GM19035 (cell line): Measurements from ENCODE around the gene RUNX1.
"Not testable (repeated sequence)": the region's sequence is repeated elsewhere in the genome, so short reads cannot be mapped to it uniquely, and the experiment has no call there.

ENCODE experiments used
- ATAC-seq: cut with Tn5 transposase; IDR thresholded peaks from one replicate; pipeline ENCODE4 v1.9.1; 2021; ENCODE audit not compliant: unreplicated experiment

Gene RUNX1

DNA sequence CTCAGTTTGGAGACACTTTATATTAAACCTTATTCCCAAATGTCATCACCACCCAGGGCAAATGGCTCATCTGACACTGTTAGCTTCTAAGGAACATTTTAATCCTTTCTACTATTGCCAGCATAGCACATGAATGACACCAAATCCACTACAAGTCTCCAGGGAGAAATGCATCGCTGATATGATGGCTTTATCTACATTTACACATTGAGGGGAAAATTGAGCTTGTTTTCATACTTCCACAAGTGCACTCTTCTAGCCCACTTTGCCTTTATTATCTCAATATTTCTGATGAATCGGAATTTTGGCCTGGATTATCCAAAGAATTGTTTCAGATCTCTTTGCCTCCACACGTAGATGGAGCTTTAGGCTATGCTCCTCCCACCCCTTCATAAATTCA lies 75.4 kb downstream of the RUNX1 start:
- no peak for ATAC-seq

GRCh38 chr21:34971656-34972055 lies 77.4 kb downstream of the RUNX1 start:
- ATAC-seq, result no peak

DNA sequence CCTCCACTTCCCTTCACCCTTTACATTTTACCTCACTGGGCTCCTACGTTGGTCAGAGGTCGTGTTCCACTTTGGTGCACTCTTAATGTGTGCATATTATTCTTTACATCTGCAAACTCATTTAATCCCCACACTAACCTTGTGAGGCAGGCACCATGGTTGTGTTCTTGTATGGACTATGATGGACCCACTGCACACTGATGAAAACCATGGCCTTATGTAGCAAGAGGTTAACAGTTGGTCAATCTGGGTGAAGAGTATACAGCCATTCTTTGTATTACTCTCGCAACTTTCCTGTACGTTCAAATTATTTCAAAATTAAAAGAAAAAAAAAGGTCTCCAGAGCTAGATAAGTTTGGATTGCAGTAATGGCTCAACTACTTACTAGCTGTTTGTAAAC lies 78.5 kb downstream of the RUNX1 start:
- ATAC-seq, result no peak

GRCh38 chr21:34970167-34970500 lies 79.0 kb downstream of the RUNX1 start:
- no peak for ATAC-seq

GRCh38 chr21:34969423-34970166 lies 79.5 kb downstream of the RUNX1 start:
- no peak for ATAC-seq

DNA sequence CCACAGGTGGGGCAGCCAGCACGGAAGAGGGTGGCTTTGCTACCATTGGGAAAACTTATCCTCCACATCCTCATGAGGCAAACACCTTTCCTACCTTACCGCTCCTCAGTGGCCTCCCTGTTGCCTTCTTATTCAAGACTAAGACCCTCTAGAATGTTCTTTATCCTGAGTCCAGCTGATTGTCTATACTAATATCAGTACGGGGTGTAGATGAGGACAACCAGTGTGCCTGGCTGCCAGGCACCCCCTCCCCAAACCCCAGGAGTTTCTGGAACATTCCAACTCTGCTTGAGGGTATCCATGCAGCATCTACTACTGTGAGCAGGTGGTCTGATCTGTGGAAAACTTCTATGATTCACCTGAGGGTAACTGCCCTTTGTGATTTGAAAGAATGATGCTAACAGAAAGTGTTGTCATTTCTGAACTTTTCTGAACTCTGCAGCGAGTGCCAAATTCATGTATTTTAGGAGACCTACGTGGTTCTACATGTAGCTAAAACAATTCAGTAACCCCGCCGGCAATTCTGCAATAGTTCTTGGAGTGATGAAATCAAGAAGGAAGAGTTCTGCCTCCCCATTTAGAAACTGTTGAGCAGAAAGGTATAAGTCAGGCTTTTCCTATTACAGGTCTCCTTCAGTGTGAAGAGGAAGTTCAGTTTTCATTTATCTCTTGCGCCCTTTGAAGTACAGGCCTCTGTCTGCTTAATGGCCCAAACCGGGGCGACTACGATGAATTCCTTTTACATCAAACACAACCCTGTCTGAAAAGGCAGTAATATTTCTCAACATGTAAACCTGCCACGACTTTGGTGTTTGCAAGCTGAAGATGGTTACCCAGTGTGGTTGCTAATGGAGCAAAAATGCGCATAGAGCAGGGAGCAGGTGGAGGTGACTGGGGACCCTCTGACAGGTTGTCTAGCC lies 80.4 kb downstream of the RUNX1 start:
- no peak for ATAC-seq

GRCh38 chr21:34967509-34968289 lies 81.4 kb downstream of the RUNX1 start:
- ATAC-seq, result no peak

DNA sequence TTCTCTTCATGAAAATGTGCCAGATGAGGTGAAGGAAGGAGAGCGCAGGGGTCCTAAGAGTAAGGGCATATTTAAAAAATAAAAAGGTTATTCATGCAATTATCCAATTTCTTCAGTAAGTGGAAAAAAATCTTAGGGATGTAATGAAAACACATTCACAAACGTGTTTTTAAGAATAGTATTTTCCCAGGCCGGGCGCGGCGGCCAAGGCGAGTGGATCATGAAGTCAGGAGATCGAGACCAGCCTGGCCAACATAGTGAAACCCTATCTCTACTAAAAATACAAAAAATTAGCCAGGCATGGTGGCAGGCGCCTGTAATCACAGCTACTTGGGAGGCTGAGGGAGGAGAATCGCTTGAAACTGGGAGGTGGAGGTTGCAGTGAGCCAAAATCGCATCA lies 82.2 kb downstream of the RUNX1 start:
- ATAC-seq, result not testable (repeated sequence)

DNA sequence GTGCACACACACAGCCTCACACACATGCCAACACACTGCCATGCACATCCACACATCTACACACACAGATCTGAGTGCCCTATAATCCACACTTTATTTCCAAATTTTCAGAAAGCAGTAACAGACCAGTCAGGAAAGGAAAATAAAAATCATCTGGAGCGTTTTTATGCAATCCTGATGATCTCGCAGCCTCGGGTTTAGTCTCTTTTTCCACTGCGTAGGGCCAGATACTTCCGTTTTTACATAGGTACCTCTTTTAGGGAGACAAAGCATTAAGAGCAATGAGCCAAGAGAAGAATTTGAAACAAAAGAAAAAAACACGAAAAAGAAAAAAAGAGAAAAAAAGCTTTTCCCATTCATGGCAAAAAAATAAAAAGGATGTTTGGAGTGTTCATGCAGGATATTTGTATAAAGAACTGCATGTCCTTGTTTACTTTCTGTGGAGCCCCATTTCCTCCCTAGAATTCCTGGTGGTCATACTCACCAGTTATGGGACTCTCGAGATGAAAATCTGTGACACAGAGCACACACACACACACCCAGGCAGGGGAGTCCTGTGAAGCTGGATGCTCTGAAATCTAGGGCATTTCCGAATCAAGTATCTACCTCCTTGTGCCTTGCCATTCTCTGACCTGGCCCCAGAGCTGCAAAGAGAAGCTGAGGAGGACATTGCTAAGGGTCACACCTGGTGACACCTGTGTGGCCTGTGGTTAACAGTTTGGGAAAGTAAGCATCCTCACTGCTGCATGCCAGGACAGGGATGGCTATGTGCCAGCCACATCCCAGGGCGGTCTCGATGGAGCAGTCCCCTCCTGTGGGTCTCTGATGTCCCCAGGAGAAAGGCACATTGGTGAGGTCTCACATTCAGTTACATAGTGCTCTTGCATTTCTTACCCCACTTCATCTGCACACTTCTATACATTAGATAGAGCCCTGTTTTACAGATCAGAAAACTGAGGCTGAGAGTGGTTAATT lies 83.6 kb downstream of the RUNX1 start:
- ATAC-seq, result no peak

GRCh38 chr21:34962586-34963222 lies 86.4 kb downstream of the RUNX1 start:
- ATAC-seq, result no peak

- ATAC-seq, result no peak
Observed at GRCh38 chr21:34962136-34962535, 87.0 kb downstream of the RUNX1 start.

DNA sequence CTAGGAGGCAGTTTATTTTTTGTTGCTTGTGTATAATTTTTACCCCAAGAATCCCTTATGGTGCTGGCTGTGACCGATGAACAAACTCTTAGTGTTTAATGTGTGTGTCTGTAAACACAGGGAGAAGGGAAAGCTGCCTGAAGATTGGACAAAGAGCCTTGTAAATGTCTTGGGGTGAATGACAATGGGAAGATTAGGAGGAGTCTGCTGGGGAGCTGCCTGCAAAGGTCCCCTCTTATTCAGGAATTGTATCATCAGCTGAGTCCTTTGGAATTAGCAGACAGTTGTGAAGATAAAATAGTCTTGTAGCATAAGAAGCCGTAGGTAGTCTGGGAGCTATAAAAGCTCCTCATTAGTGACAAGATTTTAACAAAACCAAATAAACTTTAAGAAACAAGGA lies 88.4 kb downstream of the RUNX1 start:
- no peak for ATAC-seq

DNA sequence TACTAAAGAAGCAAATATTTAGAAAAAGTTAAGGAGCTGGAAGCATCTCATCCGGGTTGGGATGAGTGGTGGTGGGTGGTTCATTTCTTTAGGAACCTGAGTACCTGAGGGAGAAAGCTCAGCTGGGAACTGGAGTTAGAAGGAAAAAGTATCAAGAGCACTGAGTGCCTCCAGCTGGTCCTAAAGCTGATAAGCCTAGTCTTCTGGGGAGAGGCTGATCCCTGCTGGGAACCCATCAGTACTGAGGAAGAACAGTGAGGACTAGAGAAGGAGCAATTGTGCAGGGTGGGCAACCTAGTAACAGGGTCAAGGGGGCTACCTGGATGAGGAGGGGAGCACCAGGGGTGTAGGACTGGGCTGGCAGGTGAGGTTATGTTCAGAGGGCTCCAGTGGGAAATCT lies 89.5 kb downstream of the RUNX1 start:
- no peak for ATAC-seq

DNA sequence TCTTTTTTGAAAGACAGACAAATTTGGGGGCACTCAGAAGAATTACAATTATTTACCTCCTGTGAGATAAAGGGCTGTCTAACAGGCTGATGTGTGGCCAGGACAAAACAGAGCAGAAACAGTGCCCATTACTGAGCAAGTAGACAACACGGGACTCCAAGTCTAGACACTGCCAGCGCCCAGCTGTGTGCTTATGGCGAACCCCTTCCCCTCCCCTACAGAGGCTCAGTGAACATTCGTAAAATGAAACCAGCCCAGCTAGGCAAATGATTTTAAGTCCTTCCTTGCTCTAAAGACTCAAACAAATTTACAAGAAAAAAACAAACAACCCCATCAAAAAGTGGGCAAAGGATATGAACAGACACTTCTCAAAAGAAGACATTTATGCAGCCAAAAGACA lies 91.1 kb downstream of the RUNX1 start:
- ATAC-seq, result no peak

GRCh38 chr21:34956416-34957316 lies 92.4 kb downstream of the RUNX1 start:
- no peak for ATAC-seq

GRCh38 chr21:34953950-34954349 lies 95.2 kb downstream of the RUNX1 start:
- no peak for ATAC-seq

DNA sequence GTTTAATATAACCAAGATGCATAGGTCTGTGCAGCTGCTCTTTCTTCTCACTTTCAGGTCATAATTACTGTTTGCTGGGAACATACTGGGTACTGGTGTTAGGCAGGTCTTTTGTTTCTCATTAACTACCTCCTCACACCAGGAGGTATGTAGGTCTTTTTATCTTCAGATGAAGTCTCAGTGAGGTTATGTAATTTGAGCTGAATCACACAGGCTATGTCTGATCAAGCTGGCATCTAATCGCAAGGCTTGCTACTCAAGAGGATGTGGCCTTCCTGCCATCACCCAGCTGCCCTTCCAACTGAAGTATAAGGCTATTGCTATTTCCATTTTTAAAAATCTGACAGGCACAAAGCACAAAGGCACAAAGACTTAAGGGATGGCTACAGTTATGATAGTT lies 96.4 kb downstream of the RUNX1 start:
- no peak for ATAC-seq

DNA sequence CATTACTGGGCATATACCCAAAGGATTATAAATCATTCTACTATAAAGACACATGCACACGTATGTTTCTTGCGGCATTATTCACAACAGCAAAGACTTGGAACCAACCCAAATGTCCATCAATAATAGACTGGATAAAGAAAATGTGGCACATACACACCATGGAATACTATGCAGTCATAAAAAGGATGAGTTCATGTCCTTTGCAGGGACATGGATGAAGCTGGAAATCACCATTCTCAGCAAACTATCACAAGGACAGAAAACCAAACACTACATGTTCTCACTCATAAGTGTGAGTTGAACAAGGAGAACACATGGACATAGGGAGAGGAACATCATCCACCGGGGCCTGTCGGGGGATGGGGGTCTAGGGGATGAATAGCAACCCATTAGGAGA lies 97.2 kb downstream of the RUNX1 start:
- not testable (repeated sequence) for ATAC-seq

DNA sequence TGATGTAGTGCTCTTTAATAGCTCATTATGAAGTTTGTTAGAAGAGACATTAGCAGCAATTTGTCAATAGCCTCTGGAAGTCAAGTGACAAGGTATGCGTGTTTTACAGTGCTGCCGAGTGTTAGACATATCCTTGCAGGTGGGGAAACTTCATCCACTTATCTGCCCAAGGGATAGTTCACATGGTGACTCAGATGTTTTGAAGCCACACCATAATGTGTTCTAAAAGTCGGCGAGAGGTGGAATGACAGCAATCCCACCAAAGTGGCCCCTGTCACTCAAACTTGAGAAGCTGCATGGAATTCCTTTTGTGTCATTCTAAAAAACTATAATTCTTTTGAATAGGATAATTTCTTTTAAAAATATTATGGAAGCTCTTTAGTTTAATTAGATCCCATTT lies 98.1 kb downstream of the RUNX1 start:
- ATAC-seq, result no peak
